ENCODE measurements around the gene PCDH19.

The PCDH19 gene

DNA sequence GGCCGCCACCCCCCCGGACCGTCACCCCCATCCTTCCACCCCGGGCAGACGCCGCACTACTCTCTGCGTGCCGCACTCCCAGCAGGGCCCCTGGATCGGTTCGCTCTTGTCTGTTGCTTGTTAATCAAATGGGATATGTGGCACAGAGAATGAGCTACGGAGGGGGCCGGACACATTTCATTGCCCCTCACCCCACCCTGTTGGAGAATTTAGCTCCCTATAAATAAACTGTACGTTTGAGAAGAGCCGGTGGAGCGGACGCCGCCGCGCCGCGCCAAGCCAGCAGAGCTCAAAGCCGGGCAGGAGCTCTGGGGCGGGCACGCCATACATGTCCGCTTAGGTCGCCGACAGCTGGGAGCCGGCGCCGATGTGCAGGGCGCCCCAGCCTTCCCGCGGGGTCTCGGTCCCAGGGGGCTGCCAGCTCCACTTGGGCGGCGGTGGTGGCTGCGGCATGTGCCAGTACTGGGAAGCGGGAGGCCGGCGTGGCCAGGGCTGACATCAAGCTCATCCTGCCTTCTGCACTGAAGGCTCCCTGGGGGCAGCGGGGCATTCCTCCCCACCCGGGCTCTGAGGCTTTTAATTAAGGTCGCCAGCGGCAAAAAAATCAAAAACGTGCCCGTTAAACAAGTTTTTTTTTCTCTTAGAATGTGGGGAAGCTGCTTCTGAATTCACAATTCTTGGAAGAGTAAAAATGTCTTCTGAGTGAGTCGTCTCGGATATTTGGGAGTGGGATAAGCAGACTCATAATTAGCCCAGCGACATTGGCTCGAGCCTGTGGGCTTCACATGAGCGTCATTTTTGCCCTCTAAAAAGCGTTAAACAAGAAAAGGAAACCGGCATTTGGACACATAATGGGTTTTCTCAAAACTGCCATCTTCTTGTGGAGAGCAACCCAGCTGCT is 1.1 kb upstream of the PCDH19 start:
- no peak for TF ChIP-seq CTCF (IDR thresholded peaks at IDR 0.05; ENCODE audit: low read depth, low read length)
- in situ Hi-C loops (cut with HindIII; ENCODE audit: low sequenced_read_pairs) = no loop called here
- no peak for DNase-seq (ENCODE audit: low read depth, low spot score)
- no peak overlapping the region for H3K4me3 ChIP-seq (ENCODE audit: low read depth, low read length)

- peak overlapping the region; percentile 10 for H3K4me3 ChIP-seq (ENCODE audit: low read depth, low read length)
- no peak for DNase-seq (ENCODE audit: low read depth, low spot score)
- no peak for TF ChIP-seq CTCF (IDR thresholded peaks at IDR 0.05; ENCODE audit: low read depth, low read length)
- in situ Hi-C loops (cut with HindIII; ENCODE audit: low sequenced_read_pairs) = no loop called here
These were observed 1.1 kb downstream of the PCDH19 start for GRCh38 chrX:100408713-100409609.

DNA sequence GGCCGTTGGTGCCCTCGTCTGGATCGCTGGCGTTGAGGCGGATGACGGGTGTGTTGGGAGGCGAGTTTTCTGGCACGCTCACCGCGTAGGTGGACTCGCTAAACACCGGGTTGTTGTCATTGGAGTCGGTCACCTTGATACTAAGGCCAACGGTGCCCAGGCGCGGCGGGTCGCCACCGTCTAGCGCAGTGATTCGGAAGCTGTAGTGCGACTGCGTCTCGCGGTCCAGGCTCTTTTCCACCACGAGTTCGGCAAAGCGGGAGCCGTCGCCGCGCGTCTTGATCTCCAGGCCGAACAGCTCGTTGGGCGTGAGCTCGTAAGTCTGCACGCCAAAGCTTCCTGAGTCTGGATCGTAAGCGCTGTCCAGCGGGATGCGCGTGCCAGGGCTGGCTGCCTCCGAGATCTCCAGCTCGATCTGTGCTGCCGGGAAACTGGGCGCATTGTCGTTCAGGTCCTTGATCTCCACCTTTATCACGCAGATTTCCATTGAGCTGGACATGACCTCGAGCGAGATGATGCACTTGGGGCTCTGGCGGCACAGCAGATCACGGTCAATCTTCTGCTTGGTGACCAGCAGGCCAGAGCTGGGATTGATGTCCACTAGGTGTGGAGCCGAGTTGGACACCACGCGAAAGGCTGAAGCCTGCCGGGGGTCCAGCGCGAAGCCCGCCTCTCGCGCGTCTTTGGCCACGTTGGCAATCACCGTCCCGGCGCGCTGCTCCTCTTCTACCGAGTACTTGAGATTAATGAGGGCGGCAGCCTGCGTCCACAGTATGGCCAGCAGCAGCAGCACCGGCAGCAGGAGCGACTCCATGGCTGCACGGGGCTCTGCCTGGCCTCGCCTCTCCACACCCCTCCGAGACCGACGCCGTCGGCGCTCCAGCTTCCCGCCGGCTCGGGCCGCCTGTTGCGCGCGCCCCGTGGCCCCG is 2.0 kb downstream of the PCDH19 start:
- DNase-seq (ENCODE audit: low read depth, low spot score) = no peak
- H3K4me3 ChIP-seq (ENCODE audit: low read depth, low read length) = no peak overlapping the region
- no peak for TF ChIP-seq CTCF (IDR thresholded peaks at IDR 0.05; ENCODE audit: low read depth, low read length)
- in situ Hi-C loops (cut with HindIII; ENCODE audit: low sequenced_read_pairs) = no loop called here

DNA sequence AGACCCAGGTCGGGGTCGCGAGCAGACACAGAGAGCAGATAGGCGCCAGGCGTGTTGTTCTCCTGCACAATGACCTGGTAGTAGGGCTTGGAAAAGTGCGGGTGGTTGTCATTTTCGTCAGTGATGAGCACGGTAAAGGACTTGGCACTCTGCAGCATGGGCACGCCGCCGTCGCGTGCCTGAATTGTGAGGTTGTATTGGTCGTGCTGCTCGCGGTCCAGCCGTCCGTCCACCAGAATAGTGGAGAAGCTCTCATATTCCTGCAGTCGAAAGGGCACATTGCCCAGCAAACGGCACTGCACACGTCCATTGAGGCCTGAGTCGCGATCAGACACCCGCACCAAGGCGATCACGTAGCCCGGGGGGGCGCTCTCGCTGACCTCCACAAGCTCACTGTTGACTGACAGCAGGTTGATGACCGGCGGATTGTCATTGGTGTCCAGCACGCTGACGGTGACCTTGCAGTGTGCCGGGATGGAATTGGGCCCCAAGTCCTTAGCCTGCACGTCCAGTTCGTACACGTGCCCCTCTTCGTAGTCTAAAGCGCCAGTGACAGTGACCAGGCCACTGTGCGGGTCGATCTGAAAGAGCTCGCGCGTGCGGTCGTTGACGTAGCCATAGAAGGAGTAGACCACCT is 2.8 kb downstream of the PCDH19 start:
- H3K4me3 ChIP-seq (ENCODE audit: low read depth, low read length) = no peak overlapping the region

DNA sequence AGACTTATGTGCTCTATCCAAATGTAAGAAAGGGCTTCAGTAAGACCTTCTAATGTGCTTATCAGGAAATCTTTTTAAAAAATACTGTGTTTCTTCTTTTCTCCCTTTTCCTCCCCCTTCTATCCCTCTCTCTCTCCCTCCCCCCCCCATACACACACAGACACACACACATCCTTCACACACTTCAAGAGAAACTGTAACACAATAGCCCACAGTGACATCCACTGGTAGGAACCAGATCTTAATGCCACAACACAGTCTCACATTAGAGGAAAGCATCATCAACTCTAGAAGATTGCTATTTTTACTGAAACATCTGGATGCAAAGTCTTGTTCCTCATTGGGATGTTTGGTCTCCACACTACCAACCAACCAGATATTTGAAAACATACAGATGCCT is 4.6 kb downstream of the PCDH19 start:
- H3K4me3 ChIP-seq (ENCODE audit: low read depth, low read length) = no peak overlapping the region
- DNase-seq (ENCODE audit: low read depth, low spot score) = no peak
- in situ Hi-C loops (cut with HindIII; ENCODE audit: low sequenced_read_pairs) = no loop called here
- no peak for TF ChIP-seq CTCF (IDR thresholded peaks at IDR 0.05; ENCODE audit: low read depth, low read length)

More for the DNA sequence above, 2.8 kb downstream of the PCDH19 start:
- in situ Hi-C loops (cut with HindIII; ENCODE audit: low sequenced_read_pairs) = no loop called here
- DNase-seq (ENCODE audit: low read depth, low spot score) = no peak
- TF ChIP-seq CTCF (IDR thresholded peaks at IDR 0.05; ENCODE audit: low read depth, low read length) = no peak

Data from astrocyte of the spinal cord (primary cell).